ENCODE measurements around the gene FUT7. TPM values are rescaled to one million over a fixed set of nuclear protein-coding genes. Genes with fewer than 3 reads are reported as not detected.

FUT7 gene
- total and polyA plus RNA-seq, 2 of the 8 experiments (the other 6 are each of a cell fraction or from before 2014, with no cell fraction given): not detected

DNA sequence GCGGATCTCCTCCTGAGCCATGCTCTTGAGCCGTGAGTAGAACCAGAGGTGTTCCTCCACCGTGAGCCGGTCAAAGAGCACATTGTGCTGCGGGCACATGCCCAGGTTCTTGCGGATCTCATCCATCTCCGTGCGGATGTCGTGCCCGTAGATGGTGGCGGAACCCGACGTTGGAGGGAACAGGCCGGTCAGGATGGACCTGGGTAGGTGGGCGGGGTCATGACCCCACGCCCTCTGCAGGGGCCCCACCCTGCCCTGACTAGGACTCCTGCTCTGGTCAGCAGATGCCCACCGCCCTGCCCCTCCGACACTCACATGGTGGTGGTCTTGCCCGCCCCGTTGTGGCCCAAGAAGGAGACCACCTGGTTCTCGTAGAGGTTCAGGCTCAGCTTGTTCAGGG is 15.9 kb downstream of the FUT7 start (continued):
- TF ChIP-seq RNF2 (IDR thresholded peaks at IDR 0.05; ENCODE audit: borderline replicate concordance, low read depth, low read length, missing control alignments, poor library complexity, severe bottlenecking): no peak
